Small intestine (tissue), 7 donors: ENCODE measurements around the gene COL13A1. TPM values are rescaled to one million over a fixed set of nuclear protein-coding genes. Genes with fewer than 3 reads are reported as not detected.

ENCODE experiments used
- DNase-seq, 2 donors: peaks; one replicate each; pipeline versions ENCODE4 v3.0.0 to v3.0.0-alpha.2; 2013
- FAIRE-seq: peaks from 2 replicates; lab custom pipeline; 2012; peaks lifted over from hg19 to GRCh38; lab: Jason Lieb, UNC
- H3K27ac ChIP-seq, 3 donors: one replicate each; pipeline ENCODE4 v1.5.1; 2013; ENCODE audit warnings: low read length in 2 of 3, mild to moderate bottlenecking in 2 of 3, control low read depth in 1 of 3, inconsistent platforms in 1 of 3, low read depth in 1 of 3, moderate library complexity in 1 of 3
- H3K27me3 ChIP-seq, 3 donors: one replicate each; pipeline ENCODE4 v1.6.1; 2013; ENCODE audit warnings: low read length in 3 of 3, inconsistent platforms in 1 of 3; ENCODE audit not compliant: control insufficient read depth in 3 of 3, insufficient read depth in 3 of 3
- H3K36me3 ChIP-seq, 3 donors: one replicate each; pipeline ENCODE4 v1.6.1; 2013; ENCODE audit warnings: low read length in 3 of 3, inconsistent platforms in 1 of 3, low read depth in 1 of 3, mild to moderate bottlenecking in 1 of 3, moderate library complexity in 1 of 3; ENCODE audit not compliant: control insufficient read depth in 3 of 3, insufficient read depth in 2 of 3
- H3K4me1 ChIP-seq, 3 donors: one replicate each; pipeline ENCODE4 v1.6.1; 2013; ENCODE audit warnings: low read length in 2 of 3, inconsistent platforms in 1 of 3, low read depth in 1 of 3, mild to moderate bottlenecking in 1 of 3, moderate library complexity in 1 of 3; ENCODE audit not compliant: control insufficient read depth in 3 of 3, insufficient read depth in 2 of 3
- H3K4me3 ChIP-seq, 3 donors: one replicate each; pipeline ENCODE4 v1.5.1; 2013; ENCODE audit warnings: low read length in 3 of 3, control low read depth in 1 of 3, inconsistent platforms in 1 of 3, low read depth in 1 of 3, mild to moderate bottlenecking in 1 of 3, moderate library complexity in 1 of 3
- H3K9me3 ChIP-seq, 2 donors: one replicate each; pipeline ENCODE4 v1.6.1; 2013; ENCODE audit warnings: low read depth in 1 of 2, low read length in 1 of 2; ENCODE audit not compliant: control insufficient read depth in 2 of 2, insufficient read depth in 1 of 2
- WGBS, 3 donors: extraction: QIAGEN DNeasy Blood & Tissue Kit; methylation state at CpG; one replicate each; pipeline ENCODE4 v1.1.7; 2013; 5-methylcytosine and 5-hydroxymethylcytosine counted together
- polyA plus RNA-seq, 4 donors: library from polyadenylated mRNA; stranded (reverse) in 3 of 4; unstranded in 1 of 4; fragments of 200-250 nt in 3 of 4; fragments of 120-200 nt in 1 of 4; gene quantifications; one replicate each; pipeline versions ENCODE4 v1.2.1 to v1.2.3, GENCODE V29; 2013
- donor health status: healthy with polysubstance abuse.
- donor health status: control.
- donor health status: control.
- donor health status: Bipolar disorder and iron deficiency.
- donor health status: healthy.

The COL13A1 gene
- polyA plus RNA-seq, 4 donors = 0.45 to 6.6 (median 0.60) TPM

DNA sequence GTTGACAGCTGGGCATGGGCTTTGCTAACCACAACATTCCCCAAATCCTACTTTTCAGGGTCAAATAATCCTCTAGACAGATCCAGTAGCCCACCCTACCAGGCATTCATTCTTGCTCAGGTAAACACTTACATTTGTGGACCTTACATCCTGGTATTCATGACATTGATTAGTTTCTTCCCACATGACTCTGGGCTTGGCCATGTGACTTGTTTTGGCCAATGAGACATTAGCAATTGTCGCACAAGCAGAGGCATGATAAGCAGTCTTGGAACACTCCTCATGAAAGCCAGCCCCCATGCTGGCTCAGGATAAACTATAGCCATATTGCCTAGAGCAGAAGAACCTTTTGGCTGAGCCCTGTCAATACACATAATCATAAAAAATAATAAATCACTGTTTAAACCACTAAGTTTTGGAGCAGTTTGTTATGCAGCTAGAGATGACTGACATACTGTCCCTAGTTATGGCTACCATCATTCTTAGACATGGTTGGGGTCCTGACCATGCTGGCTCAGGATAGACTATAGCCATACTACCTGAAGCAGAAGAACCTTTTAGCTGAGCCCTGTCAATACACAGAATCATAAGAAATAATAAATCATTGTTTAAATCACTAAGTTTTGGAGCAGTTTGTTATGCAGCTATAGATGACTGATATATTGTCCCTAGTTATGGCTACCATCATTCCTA, 6.3 kb upstream of the COL13A1 start:
- Histone ChIP-seq H3K27me3 (peaks cover 0 to 7% (median 0%) of the 10 kb centered on the region in 3 donors), H3K4me3 (no peak overlapping the region), H3K36me3 (no peaks in the 10 kb centered on the region), H3K4me1 (peaks cover 0 to 2% (median 0%) of the 10 kb centered on the region in 3 donors), H3K9me3 (peaks cover 0 to 16% of the 10 kb centered on the region in 2 donors), H3K27ac (no peak overlapping the region)
- DNase-seq (no peak), FAIRE-seq (no peak)
- 69 to 99% (median 94%) methylated on average over 1 of the region's 1 CpG for WGBS, 3 donors

- 90 to 91% (median 91%) methylated on average over 7 of the region's 7 CpGs for WGBS, 3 donors
- Histone ChIP-seq H3K9me3 (peaks cover 0 to 16% of the 10 kb centered on the region in 2 donors), H3K36me3 (no peaks in the 10 kb centered on the region), H3K27ac (no peak overlapping the region), H3K27me3 (peaks cover 0 to 29% (median 8%) of the 10 kb centered on the region in 3 donors), H3K4me3 (no peak overlapping the region), H3K4me1 (peaks cover 0 to 7% (median 2%) of the 10 kb centered on the region in 3 donors)
- DNase-seq = no peak
- no peak for FAIRE-seq
Observed at GRCh38 chr10:69797959-69798358, 3.7 kb upstream of the COL13A1 start.

DNA sequence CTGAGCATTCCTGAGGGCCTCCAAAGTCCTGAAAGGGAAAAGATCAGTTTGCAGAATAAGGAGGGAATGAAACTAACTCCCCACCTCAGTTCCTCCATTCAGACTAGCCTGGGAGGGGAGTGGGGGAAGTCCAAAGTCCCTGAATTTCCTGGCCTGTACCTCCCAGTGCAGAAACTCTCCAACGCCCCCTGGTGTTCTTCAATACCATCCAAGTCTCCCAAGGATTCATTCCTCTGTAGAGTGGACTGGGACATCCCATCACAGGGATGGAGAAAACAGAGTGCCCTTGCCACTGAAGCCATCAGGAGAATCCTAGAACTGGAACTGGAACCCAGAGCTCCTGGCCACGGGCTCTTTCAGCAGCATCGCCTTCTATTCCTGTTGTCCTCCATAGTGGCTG, 1.6 kb upstream of the COL13A1 start:
- Histone ChIP-seq H3K36me3 (no peaks in the 10 kb centered on the region), H3K27me3 (peaks cover 6 to 35% (median 8%) of the 10 kb centered on the region in 3 donors), H3K9me3 (peaks cover 0 to 13% of the 10 kb centered on the region in 2 donors), H3K27ac (no peak overlapping the region), H3K4me3 (no peak overlapping the region), H3K4me1 (peaks cover 0 to 7% (median 2%) of the 10 kb centered on the region in 3 donors)
- 25 to 42% (median 29%) methylated on average over 3 of the region's 3 CpGs for WGBS, 3 donors
- FAIRE-seq = no peak
- peak; percentile 63 to 91 for DNase-seq

- peaks cover 6 to 37% (median 8%) of the 10 kb centered on the region in 3 donors for H3K27me3 ChIP-seq
- no peaks in the 10 kb centered on the region for H3K36me3 ChIP-seq
- H3K9me3 ChIP-seq = peaks cover 0 to 8% of the 10 kb centered on the region in 2 donors
- WGBS, 3 donors = 57 to 76% (median 64%) methylated on average over 2 of the region's 2 CpGs
- DNase-seq (no peak), FAIRE-seq (no peak)
- peaks cover 0 to 7% (median 2%) of the 10 kb centered on the region in 3 donors for H3K4me1 ChIP-seq
- no peak overlapping the region for H3K27ac ChIP-seq
- no peak overlapping the region for H3K4me3 ChIP-seq
Observed at GRCh38 chr10:69800665-69801064, 1.0 kb upstream of the COL13A1 start.

DNA sequence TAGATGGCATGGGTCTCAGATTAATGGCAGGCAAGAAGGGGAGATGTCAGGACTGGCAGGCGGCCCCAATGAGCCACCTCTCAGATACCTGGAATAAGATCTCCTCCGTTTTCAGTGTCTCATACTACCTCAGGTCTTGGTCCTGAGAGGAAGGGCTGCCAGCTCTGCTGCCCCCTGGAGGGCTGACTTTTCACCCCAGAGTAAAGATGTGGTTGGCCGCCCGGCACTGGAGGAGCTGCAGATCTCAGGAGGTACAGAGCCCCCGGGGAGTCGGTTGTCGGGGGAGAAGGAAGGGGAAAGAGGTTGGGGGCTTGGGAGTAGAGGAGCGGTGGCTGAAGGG, 642 bp upstream of the COL13A1 start:
- Histone ChIP-seq H3K36me3 (no peaks in the 10 kb centered on the region), H3K9me3 (peaks cover 0 to 4% of the 10 kb centered on the region in 2 donors), H3K27me3 (peaks cover 6 to 37% (median 8%) of the 10 kb centered on the region in 3 donors), H3K27ac (no peak overlapping the region), H3K4me1 (peaks cover 0 to 7% (median 2%) of the 10 kb centered on the region in 3 donors), H3K4me3 (no peak overlapping the region)
- FAIRE-seq (no peak), DNase-seq (peak; percentile 46 to 73)
- 11 to 15% (median 12%) methylated on average over 8 of the region's 8 CpGs for WGBS, 3 donors

GRCh38 chr10:69802424-69803161, 887 bp downstream of the COL13A1 start:
- peaks cover 0 to 7% (median 2%) of the 10 kb centered on the region in 3 donors for H3K4me1 ChIP-seq
- no peak overlapping the region for H3K27ac ChIP-seq
- FAIRE-seq = no peak
- H3K36me3 ChIP-seq = no peaks in the 10 kb centered on the region
- peak overlapping the region in 2 of 3 donors; percentile 27 to 49 for H3K4me3 ChIP-seq
- peaks cover 6 to 37% (median 8%) of the 10 kb centered on the region in 3 donors for H3K27me3 ChIP-seq
- DNase-seq = peak in 1 of 2 donors; percentile 69
- H3K9me3 ChIP-seq = no peaks in the 10 kb centered on the region
- 0 to 3% (median 3%) methylated on average over 56 to 80 of the region's 80 CpGs for WGBS, 3 donors

GRCh38 chr10:69803809-69804208, 2.1 kb downstream of the COL13A1 start:
- H3K4me1 ChIP-seq = peaks cover 0 to 7% (median 2%) of the 10 kb centered on the region in 3 donors
- FAIRE-seq = no peak
- H3K36me3 ChIP-seq = no peaks in the 10 kb centered on the region
- no peaks in the 10 kb centered on the region for H3K9me3 ChIP-seq
- no peak for DNase-seq
- 85 to 97% (median 92%) methylated on average over 7 of the region's 7 CpGs for WGBS, 3 donors
- no peak overlapping the region for H3K27ac ChIP-seq
- H3K27me3 ChIP-seq = peaks cover 6 to 37% (median 8%) of the 10 kb centered on the region in 3 donors
- no peak overlapping the region for H3K4me3 ChIP-seq

DNA sequence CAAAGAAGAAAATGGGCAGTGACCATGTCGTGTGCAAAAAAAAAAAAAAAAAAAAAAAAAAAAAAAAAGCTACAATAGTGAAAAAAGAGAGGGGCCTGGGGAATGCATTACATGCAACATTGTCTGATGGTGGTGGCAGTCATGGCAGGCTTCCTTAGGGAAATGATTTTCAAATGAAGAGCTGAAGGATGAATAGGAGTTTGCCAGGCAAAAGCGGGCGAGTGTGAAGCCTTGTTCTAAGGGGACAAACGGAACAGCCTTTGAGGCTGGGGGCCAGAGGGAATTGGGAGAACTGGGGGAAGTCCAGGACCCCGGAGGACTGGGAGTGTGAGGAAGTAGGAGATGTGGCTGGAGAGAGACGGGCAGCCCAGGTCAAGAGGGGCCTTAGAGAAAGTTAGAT, 3.1 kb downstream of the COL13A1 start:
- no peak overlapping the region for H3K27ac ChIP-seq
- no peaks in the 10 kb centered on the region for H3K9me3 ChIP-seq
- no peaks in the 10 kb centered on the region for H3K36me3 ChIP-seq
- H3K4me1 ChIP-seq = peaks cover 0 to 7% (median 2%) of the 10 kb centered on the region in 3 donors
- DNase-seq (no peak), FAIRE-seq (no peak)
- H3K4me3 ChIP-seq = no peak overlapping the region
- WGBS, 3 donors = 92 to 95% (median 94%) methylated on average over 6 of the region's 6 CpGs
- H3K27me3 ChIP-seq = peaks cover 6 to 37% (median 8%) of the 10 kb centered on the region in 3 donors
